ENCODE measurements around the gene SLC23A3. TPM values are rescaled to one million over a fixed set of nuclear protein-coding genes. Genes with fewer than 3 reads are reported as not detected.

The SLC23A3 gene
- total and polyA plus RNA-seq, 5 donors = 0.56 to 0.95 (median 0.57) TPM

- no peaks in the 10 kb centered on the region for H3K27me3 ChIP-seq (ENCODE audit: control insufficient read depth, insufficient read depth)
- no peak for ATAC-seq
- H3K4me1 ChIP-seq (ENCODE audit: control insufficient read depth, insufficient read depth, low read length) = peaks cover 5% of the 10 kb centered on the region
- no peak overlapping the region for H3K27ac ChIP-seq (ENCODE audit: low read length)
- intact Hi-C loops (cut with DNase I) = loop anchor here in 1 of 4 donors (5.0 kb wide), 1 partner anchor 37 kb away; no protein-coding TSS in a partner anchor
- DNase-seq = no peak
- 88% methylated on average over 7 of the region's 7 CpGs for WGBS
- no peaks in the 10 kb centered on the region for H3K9me3 ChIP-seq (ENCODE audit: control insufficient read depth, low read length)
- peak overlapping the region; percentile 72 for H3K4me3 ChIP-seq (ENCODE audit: low read length)
Observed at GRCh38 chr2:219175486-219175885, 5.7 kb upstream of the SLC23A3 start.

GRCh38 chr2:219174801-219175200 is 5.0 kb upstream of the SLC23A3 start:
- no peak for ATAC-seq
- 81% methylated on average over 7 of the region's 7 CpGs for WGBS

GRCh38 chr2:219174146-219174545 is 4.3 kb upstream of the SLC23A3 start:
- intact Hi-C loops (cut with DNase I) = loop anchor here in 1 of 4 donors (5.0 kb wide), 1 partner anchor 33 kb away; the partner anchor contains the start of gene ZFAND2B
- WGBS = 88% methylated on average over 3 of the region's 3 CpGs
- H3K27ac ChIP-seq (ENCODE audit: low read length) = no peak overlapping the region

More at GRCh38 chr2:219174801-219175200, 5.0 kb upstream of the SLC23A3 start:
- Histone ChIP-seq H3K4me1 (ENCODE audit: control insufficient read depth, insufficient read depth, low read length) (peaks cover 5% of the 10 kb centered on the region), H3K9me3 (ENCODE audit: control insufficient read depth, low read length) (no peaks in the 10 kb centered on the region), H3K27me3 (ENCODE audit: control insufficient read depth, insufficient read depth) (no peaks in the 10 kb centered on the region), H3K4me3 (ENCODE audit: low read length) (no peak overlapping the region), H3K27ac (ENCODE audit: low read length) (no peak overlapping the region)
- DNase-seq = no peak
- intact Hi-C loops (cut with DNase I) = loop anchor here in 2 of 4 donors (5.0 kb wide), 2 partner anchors 32 to 38 kb away; partner anchors contain the start of gene ZFAND2B (in 1 of the 2)

GRCh38 chr2:219173176-219173575 is 3.3 kb upstream of the SLC23A3 start:
- no peak for ATAC-seq
- peak in 1 of 3 donors; percentile 53 for DNase-seq
- Histone ChIP-seq H3K4me3 (ENCODE audit: low read length) (no peak overlapping the region), H3K4me1 (ENCODE audit: control insufficient read depth, insufficient read depth, low read length) (peaks cover 3% of the 10 kb centered on the region), H3K9me3 (ENCODE audit: control insufficient read depth, low read length) (no peaks in the 10 kb centered on the region), H3K27ac (ENCODE audit: low read length) (no peak overlapping the region), H3K27me3 (ENCODE audit: control insufficient read depth, insufficient read depth) (no peaks in the 10 kb centered on the region)
- intact Hi-C loops (cut with DNase I) = loop anchor here in 1 of 4 donors (5.0 kb wide), 1 partner anchor 34 kb away; the partner anchor contains the start of gene ZFAND2B
- WGBS = 88% methylated on average over 6 of the region's 6 CpGs

More at GRCh38 chr2:219174146-219174545, 4.3 kb upstream of the SLC23A3 start:
- no peaks in the 10 kb centered on the region for H3K9me3 ChIP-seq (ENCODE audit: control insufficient read depth, low read length)
- ATAC-seq = no peak
- H3K27me3 ChIP-seq (ENCODE audit: control insufficient read depth, insufficient read depth) = no peaks in the 10 kb centered on the region
- no peak for DNase-seq
- H3K4me1 ChIP-seq (ENCODE audit: control insufficient read depth, insufficient read depth, low read length) = peaks cover 5% of the 10 kb centered on the region
- no peak overlapping the region for H3K4me3 ChIP-seq (ENCODE audit: low read length)

GRCh38 chr2:219172231-219173154 is 2.7 kb upstream of the SLC23A3 start:
- ATAC-seq (no peak), DNase-seq (no peak)
- no peaks in the 10 kb centered on the region for H3K9me3 ChIP-seq (ENCODE audit: control insufficient read depth, low read length)
- intact Hi-C loops (cut with DNase I) = loop anchor here in 1 of 4 donors (5.0 kb wide), 1 partner anchor 35 kb away; the partner anchor contains the start of gene ZFAND2B
- WGBS = 88% methylated on average over 16 of the region's 16 CpGs
- no peak overlapping the region for H3K4me3 ChIP-seq (ENCODE audit: low read length)
- H3K27me3 ChIP-seq (ENCODE audit: control insufficient read depth, insufficient read depth) = no peaks in the 10 kb centered on the region
- H3K27ac ChIP-seq (ENCODE audit: low read length) = no peak overlapping the region
- peaks cover 3% of the 10 kb centered on the region for H3K4me1 ChIP-seq (ENCODE audit: control insufficient read depth, insufficient read depth, low read length)

- intact Hi-C loops (cut with DNase I) = loop anchor here in 1 of 4 donors (5.0 kb wide), 1 partner anchor 36 kb away; the partner anchor contains the start of gene ZFAND2B
- ATAC-seq = peak; percentile 69 to 75
- Histone ChIP-seq H3K4me1 (ENCODE audit: control insufficient read depth, insufficient read depth, low read length) (peaks cover 3% of the 10 kb centered on the region), H3K27ac (ENCODE audit: low read length) (peak overlapping the region; percentile 31), H3K4me3 (ENCODE audit: low read length) (no peak overlapping the region), H3K9me3 (ENCODE audit: control insufficient read depth, low read length) (no peaks in the 10 kb centered on the region), H3K27me3 (ENCODE audit: control insufficient read depth, insufficient read depth) (no peaks in the 10 kb centered on the region)
- DNase-seq = peak in 2 of 3 donors; percentile 43 to 75
- WGBS = 22% methylated on average over 6 of the region's 6 CpGs
Observed at GRCh38 chr2:219171231-219171651, 1.4 kb upstream of the SLC23A3 start.

GRCh38 chr2:219168932-219169331 is 897 bp downstream of the SLC23A3 start:
- intact Hi-C loops (cut with DNase I) = loop anchor here in 2 of 4 donors (5.0 to 10.0 kb wide), 2 partner anchors 123 to 126 kb away; no protein-coding TSS in a partner anchor

GRCh38 chr2:219168526-219168925 is 1.3 kb downstream of the SLC23A3 start:
- ATAC-seq (no peak), DNase-seq (peak in 2 of 3 donors; percentile 57 to 69)
- Histone ChIP-seq H3K27ac (ENCODE audit: low read length) (no peak overlapping the region), H3K4me3 (ENCODE audit: low read length) (no peak overlapping the region), H3K9me3 (ENCODE audit: control insufficient read depth, low read length) (no peaks in the 10 kb centered on the region), H3K4me1 (ENCODE audit: control insufficient read depth, insufficient read depth, low read length) (peaks cover 3% of the 10 kb centered on the region), H3K27me3 (ENCODE audit: control insufficient read depth, insufficient read depth) (no peaks in the 10 kb centered on the region)
- 52% methylated on average over 6 of the region's 6 CpGs for WGBS
- intact Hi-C loops (cut with DNase I) = loop anchor here in 2 of 4 donors (5.0 to 10.0 kb wide), 2 partner anchors 124 to 126 kb away; no protein-coding TSS in a partner anchor

More at GRCh38 chr2:219168932-219169331, 897 bp downstream of the SLC23A3 start:
- peaks cover 3% of the 10 kb centered on the region for H3K4me1 ChIP-seq (ENCODE audit: control insufficient read depth, insufficient read depth, low read length)
- no peaks in the 10 kb centered on the region for H3K9me3 ChIP-seq (ENCODE audit: control insufficient read depth, low read length)
- no peak overlapping the region for H3K27ac ChIP-seq (ENCODE audit: low read length)
- ATAC-seq = no peak
- H3K27me3 ChIP-seq (ENCODE audit: control insufficient read depth, insufficient read depth) = no peaks in the 10 kb centered on the region
- DNase-seq = no peak
- no peak overlapping the region for H3K4me3 ChIP-seq (ENCODE audit: low read length)

- DNase-seq (no peak), ATAC-seq (no peak)
- H3K4me1 ChIP-seq (ENCODE audit: control insufficient read depth, insufficient read depth, low read length) = peaks cover 3% of the 10 kb centered on the region
- intact Hi-C loops (cut with DNase I) = loop anchor here in 2 of 4 donors (5.0 to 10.0 kb wide), 2 partner anchors 124 to 127 kb away; no protein-coding TSS in a partner anchor
- 64% methylated on average over 5 of the region's 5 CpGs for WGBS
- H3K9me3 ChIP-seq (ENCODE audit: control insufficient read depth, low read length) = no peaks in the 10 kb centered on the region
- H3K27me3 ChIP-seq (ENCODE audit: control insufficient read depth, insufficient read depth) = no peaks in the 10 kb centered on the region
- no peak overlapping the region for H3K4me3 ChIP-seq (ENCODE audit: low read length)
- no peak overlapping the region for H3K27ac ChIP-seq (ENCODE audit: low read length)
Observed at GRCh38 chr2:219167997-219168396, 1.8 kb downstream of the SLC23A3 start.

- no peak for DNase-seq
- WGBS = 83% methylated on average over 10 of the region's 10 CpGs
- intact Hi-C loops (cut with DNase I) = loop anchor here in 2 of 4 donors (5.0 to 10.0 kb wide), 2 partner anchors 127 to 130 kb away; no protein-coding TSS in a partner anchor
Observed at GRCh38 chr2:219165058-219165911, 4.5 kb downstream of the SLC23A3 start.

More at GRCh38 chr2:219165058-219165911, 4.5 kb downstream of the SLC23A3 start:
- H3K4me1 ChIP-seq (ENCODE audit: control insufficient read depth, insufficient read depth, low read length) = peaks cover 3% of the 10 kb centered on the region
- no peaks in the 10 kb centered on the region for H3K9me3 ChIP-seq (ENCODE audit: control insufficient read depth, low read length)
- no peak overlapping the region for H3K4me3 ChIP-seq (ENCODE audit: low read length)
- no peak overlapping the region for H3K27ac ChIP-seq (ENCODE audit: low read length)
- H3K27me3 ChIP-seq (ENCODE audit: control insufficient read depth, insufficient read depth) = no peaks in the 10 kb centered on the region
- no peak for ATAC-seq

Measured in right cardiac atrium (tissue), 5 donors.